Astrocyte (in vitro differentiated cells and primary cell): ENCODE results near the gene MAPK9. TPM values are rescaled to one million over a fixed set of nuclear protein-coding genes. Genes with fewer than 3 reads are reported as not detected.
A peak's percentile ranks its signal among the peaks of the same experiment; 100 is the strongest.

ENCODE experiments used
- DNase-seq: peaks from one replicate; pipeline ENCODE4 v3.0.0-alpha.2; 2010; ENCODE audit warnings: low read depth
- FAIRE-seq: peaks from 2 replicates; lab custom pipeline; 2011; peaks lifted over from hg19 to GRCh38; lab: Jason Lieb, UNC
- H2AFZ ChIP-seq: 2 replicates; pipeline ENCODE4 v1.6.0; 2012; ENCODE audit warnings: low read depth, low read length, inconsistent platforms
- H3K27ac ChIP-seq: 2 replicates; pipeline ENCODE4 v1.5.1; 2011; ENCODE audit warnings: low read depth, low read length, inconsistent platforms
- H3K27me3 ChIP-seq: 2 replicates; pipeline ENCODE4 v1.6.0; 2011; ENCODE audit warnings: low read length, inconsistent platforms; ENCODE audit not compliant: insufficient read depth
- H3K36me3 ChIP-seq: 2 replicates; pipeline ENCODE4 v1.5.1; 2011; ENCODE audit warnings: low read length, inconsistent platforms; ENCODE audit not compliant: insufficient read depth
- H3K4me1 ChIP-seq: 2 replicates; pipeline ENCODE4 v1.5.1; 2011; ENCODE audit warnings: low read length, inconsistent platforms; ENCODE audit not compliant: insufficient read depth
- H3K4me2 ChIP-seq: 2 replicates; pipeline ENCODE4 v1.6.0; 2012; ENCODE audit warnings: low read length, inconsistent platforms
- H3K4me3 ChIP-seq: 2 replicates; pipeline ENCODE4 v1.5.1; 2011; ENCODE audit warnings: low read depth, mild to moderate bottlenecking, low read length, inconsistent platforms; ENCODE audit not compliant: insufficient read depth
- H3K79me2 ChIP-seq: 2 replicates; pipeline ENCODE4 v1.6.0; 2012; ENCODE audit warnings: mild to moderate bottlenecking, low read length, inconsistent platforms; ENCODE audit not compliant: insufficient read depth
- H3K9ac ChIP-seq: 2 replicates; pipeline ENCODE4 v1.6.0; 2012; ENCODE audit warnings: mild to moderate bottlenecking, low read length, inconsistent platforms
- H3K9me3 ChIP-seq: 2 replicates; pipeline ENCODE4 v1.5.1; 2012; ENCODE audit warnings: low read depth, mild to moderate bottlenecking, low read length, inconsistent platforms; ENCODE audit not compliant: insufficient read depth
- H4K20me1 ChIP-seq: 2 replicates; pipeline ENCODE4 v1.6.0; 2012; ENCODE audit warnings: low read length, inconsistent platforms; ENCODE audit not compliant: insufficient read depth
- H3K27ac Mint-ChIP-seq: one replicate; pipeline ENCODE4 v1.8.0; 2021; ENCODE audit warnings: mild to moderate bottlenecking, mixed read lengths; ENCODE audit not compliant: unreplicated experiment
- H3K27me3 Mint-ChIP-seq: one replicate; pipeline ENCODE4 v1.8.0; 2021; ENCODE audit warnings: low read depth, mixed read lengths; ENCODE audit not compliant: unreplicated experiment
- H3K36me3 Mint-ChIP-seq: one replicate; pipeline ENCODE4 v1.8.0; 2021; ENCODE audit warnings: low read depth, mixed read lengths; ENCODE audit not compliant: unreplicated experiment
- H3K4me1 Mint-ChIP-seq: one replicate; pipeline ENCODE4 v1.8.0; 2021; ENCODE audit warnings: low read depth, mixed read lengths; ENCODE audit not compliant: unreplicated experiment
- H3K4me3 Mint-ChIP-seq: one replicate; pipeline ENCODE4 v1.8.0; 2021; ENCODE audit warnings: mild to moderate bottlenecking, moderate library complexity, mixed read lengths; ENCODE audit not compliant: unreplicated experiment
- H3K9me3 Mint-ChIP-seq: one replicate; pipeline ENCODE4 v1.8.0; 2021; ENCODE audit warnings: mild to moderate bottlenecking, mixed read lengths; ENCODE audit not compliant: unreplicated experiment
- CTCF ChIP-seq: IDR thresholded peaks from 2 replicates; pipeline ENCODE4 v1.5.1; 2011; ENCODE audit warnings: low read depth, mild to moderate bottlenecking, inconsistent platforms, low read length, moderate library complexity; ENCODE audit not compliant: insufficient read depth
- EZH2 ChIP-seq: IDR thresholded peaks from 2 replicates; pipeline ENCODE4 v1.6.1; 2012; ENCODE audit warnings: mild to moderate bottlenecking, low read length, inconsistent platforms; ENCODE audit not compliant: insufficient read depth
- total RNA-seq: library from RNA; stranded (reverse); gene quantifications from 2 replicates; pipeline ENCODE4 v1.2.1, GENCODE V29; 2021

Gene MAPK9
- total RNA-seq, 1 donor from 2014 or later, result 34.0 TPM

- H3K36me3 Mint-ChIP-seq, result peaks cover 41% of the 10 kb centered on the region
Measured at GRCh38 chr5:180235846-180236245, 56.0 kb downstream of the MAPK9 start.

GRCh38 chr5:180235077-180235476 is 56.8 kb downstream of the MAPK9 start:
- H3K9ac ChIP-seq, result no peak overlapping the region
- H3K36me3 ChIP-seq, result peaks cover 21% of the 10 kb centered on the region
- H3K4me3 ChIP-seq, result no peak overlapping the region
- DNase-seq (no peak), FAIRE-seq (no peak)
- peaks cover 17% of the 10 kb centered on the region for H3K9me3 Mint-ChIP-seq
- no peak overlapping the region for H3K4me2 ChIP-seq
- no peaks in the 10 kb centered on the region for H3K79me2 ChIP-seq
- peaks cover 36% of the 10 kb centered on the region for H3K36me3 Mint-ChIP-seq
- H3K4me1 Mint-ChIP-seq, result peaks cover 11% of the 10 kb centered on the region
- H3K27ac ChIP-seq, result no peak overlapping the region
- H3K4me3 Mint-ChIP-seq, result no peak overlapping the region
- no peak for TF ChIP-seq CTCF
- no peak for TF ChIP-seq EZH2
- no peaks in the 10 kb centered on the region for H4K20me1 ChIP-seq
- H3K27me3 Mint-ChIP-seq, result no peaks in the 10 kb centered on the region
- H3K27me3 ChIP-seq, result no peaks in the 10 kb centered on the region
- H3K9me3 ChIP-seq, result no peaks in the 10 kb centered on the region
- H2AFZ ChIP-seq, result no peak overlapping the region
- H3K27ac Mint-ChIP-seq, result no peak overlapping the region
- H3K4me1 ChIP-seq, result no peaks in the 10 kb centered on the region

More at GRCh38 chr5:180235846-180236245, 56.0 kb downstream of the MAPK9 start:
- Mint-ChIP-seq H3K27me3 (no peaks in the 10 kb centered on the region), H3K27ac (no peak overlapping the region), H3K4me3 (no peak overlapping the region), H3K4me1 (peaks cover 7% of the 10 kb centered on the region), H3K9me3 (peaks cover 16% of the 10 kb centered on the region)
- FAIRE-seq (no peak), DNase-seq (no peak)
- Histone ChIP-seq H3K9me3 (peaks cover 2% of the 10 kb centered on the region), H3K27me3 (no peaks in the 10 kb centered on the region), H3K4me3 (no peak overlapping the region), H4K20me1 (no peaks in the 10 kb centered on the region), H3K4me1 (no peaks in the 10 kb centered on the region), H3K36me3 (peaks cover 26% of the 10 kb centered on the region), H2AFZ (no peak overlapping the region), H3K27ac (no peak overlapping the region), H3K79me2 (no peaks in the 10 kb centered on the region), H3K9ac (no peak overlapping the region), H3K4me2 (no peak overlapping the region)
- TF ChIP-seq CTCF (no peak), EZH2 (no peak)

GRCh38 chr5:180234271-180234670 is 57.6 kb downstream of the MAPK9 start:
- no peak overlapping the region for H3K4me3 ChIP-seq
- H3K36me3 Mint-ChIP-seq, result peaks cover 28% of the 10 kb centered on the region
- peaks cover 18% of the 10 kb centered on the region for H3K9me3 Mint-ChIP-seq
- peaks cover 19% of the 10 kb centered on the region for H3K36me3 ChIP-seq
- peak overlapping the region; percentile 47 for H3K27ac Mint-ChIP-seq
- H3K27me3 Mint-ChIP-seq, result no peaks in the 10 kb centered on the region
- no peak overlapping the region for H3K27ac ChIP-seq
- no peaks in the 10 kb centered on the region for H4K20me1 ChIP-seq
- H2AFZ ChIP-seq, result no peak overlapping the region
- TF ChIP-seq EZH2 (no peak), CTCF (no peak)
- H3K9ac ChIP-seq, result no peak overlapping the region
- no peak overlapping the region for H3K4me2 ChIP-seq
- no peaks in the 10 kb centered on the region for H3K4me1 ChIP-seq
- no peaks in the 10 kb centered on the region for H3K27me3 ChIP-seq
- FAIRE-seq (no peak), DNase-seq (no peak)
- H3K4me3 Mint-ChIP-seq, result no peak overlapping the region
- no peaks in the 10 kb centered on the region for H3K79me2 ChIP-seq
- peaks cover 11% of the 10 kb centered on the region for H3K4me1 Mint-ChIP-seq
- no peaks in the 10 kb centered on the region for H3K9me3 ChIP-seq
